GM18858 (cell line): ENCODE data around the gene TRERF1.

Experiments
- ATAC-seq: cut with Tn5 transposase; IDR thresholded peaks from one replicate; pipeline ENCODE4 v1.9.1; 2021; ENCODE audit not compliant: unreplicated experiment

Gene TRERF1

DNA sequence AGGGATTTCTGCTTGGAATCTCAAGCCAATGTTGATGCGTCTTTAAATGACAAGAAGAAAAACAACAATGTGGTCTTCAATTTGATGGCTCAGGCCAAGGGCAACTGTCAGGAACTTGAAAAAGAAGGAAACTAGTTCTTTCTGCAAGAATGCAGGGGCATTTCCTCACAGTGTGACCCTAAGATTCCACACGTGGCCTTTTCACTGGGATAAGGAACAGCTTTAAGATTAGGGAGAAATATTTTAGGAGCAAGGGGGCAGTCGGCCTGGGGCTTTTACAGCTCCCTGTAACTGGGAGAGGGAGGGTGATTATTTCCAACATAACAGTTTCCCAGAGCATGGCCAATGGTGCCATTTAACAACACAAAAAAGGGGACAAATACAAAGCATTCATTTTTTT, 194.7 kb downstream of the TRERF1 start:
- ATAC-seq, result no peak

DNA sequence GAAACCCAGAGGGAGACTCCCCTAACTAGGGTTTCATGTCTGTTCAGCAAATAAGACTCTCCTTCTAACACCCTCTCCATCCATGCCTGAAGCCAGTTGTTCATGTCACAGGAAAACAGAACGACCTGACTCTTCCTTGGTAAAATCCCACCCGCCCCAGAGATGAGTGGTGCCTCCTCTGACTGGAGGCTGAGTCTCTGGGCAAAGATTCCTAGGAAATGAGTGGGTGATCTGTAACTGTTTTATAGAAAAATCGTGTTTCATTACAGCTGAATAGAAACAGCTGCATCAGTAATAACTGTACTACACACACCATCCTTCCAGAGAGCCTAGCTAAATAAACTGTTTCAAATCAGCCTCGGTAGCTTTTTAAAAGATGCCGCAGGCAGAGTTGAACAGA, 196.7 kb downstream of the TRERF1 start:
- ATAC-seq, result no peak

DNA sequence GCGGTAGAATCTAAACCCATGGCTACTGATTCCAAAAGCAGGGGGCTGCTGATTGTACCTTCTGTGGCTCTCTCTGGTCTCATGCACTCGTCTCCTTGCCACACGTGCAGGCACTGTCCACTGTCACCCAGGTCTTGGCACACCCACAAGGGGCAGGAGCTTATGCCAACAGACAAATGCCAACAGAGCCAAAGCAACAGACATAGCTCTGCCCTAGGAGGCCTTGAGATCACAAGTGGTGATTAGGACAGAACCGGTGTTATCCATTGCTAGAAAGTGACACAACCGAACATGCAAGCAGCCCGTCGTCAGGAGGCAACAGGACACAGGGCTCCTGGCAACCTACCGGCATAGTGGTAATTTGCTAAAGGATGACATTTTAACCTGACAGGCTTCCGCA, 197.2 kb downstream of the TRERF1 start:
- ATAC-seq, result no peak

DNA sequence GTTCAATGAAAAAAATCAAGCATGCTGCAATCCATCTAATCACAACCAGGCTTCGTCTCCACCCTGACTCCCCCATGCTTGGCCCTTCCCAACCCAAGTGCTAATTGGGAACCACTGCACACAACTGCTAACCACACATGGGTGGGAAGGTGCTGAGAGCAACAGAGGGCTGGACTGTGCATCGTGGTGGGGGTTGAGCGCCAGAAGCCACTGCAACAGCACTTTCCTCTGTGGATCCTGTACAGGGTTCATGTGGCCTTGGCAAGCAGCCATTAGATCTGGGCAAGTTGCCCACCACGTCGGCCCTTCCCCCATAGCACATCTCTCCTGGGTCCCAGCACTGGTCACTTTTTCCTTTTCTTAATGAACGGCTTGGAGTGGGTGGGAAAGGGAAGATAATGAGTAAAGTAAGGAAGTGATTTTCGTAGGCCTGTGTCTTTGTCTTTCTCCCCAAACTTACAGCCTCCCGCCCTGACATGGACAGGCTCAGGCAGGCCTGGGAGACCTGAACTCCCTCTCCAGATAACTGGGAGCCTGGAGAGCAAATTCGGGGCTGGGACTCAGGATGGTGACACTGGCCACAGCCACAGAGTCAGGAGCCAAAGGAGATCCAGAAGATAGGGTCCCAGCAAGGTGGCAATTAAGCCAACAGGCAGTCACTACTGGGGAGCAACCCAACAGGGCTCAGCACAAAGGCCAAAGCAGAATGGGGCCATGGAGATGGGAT, 199.7 kb downstream of the TRERF1 start:
- no peak for ATAC-seq

DNA sequence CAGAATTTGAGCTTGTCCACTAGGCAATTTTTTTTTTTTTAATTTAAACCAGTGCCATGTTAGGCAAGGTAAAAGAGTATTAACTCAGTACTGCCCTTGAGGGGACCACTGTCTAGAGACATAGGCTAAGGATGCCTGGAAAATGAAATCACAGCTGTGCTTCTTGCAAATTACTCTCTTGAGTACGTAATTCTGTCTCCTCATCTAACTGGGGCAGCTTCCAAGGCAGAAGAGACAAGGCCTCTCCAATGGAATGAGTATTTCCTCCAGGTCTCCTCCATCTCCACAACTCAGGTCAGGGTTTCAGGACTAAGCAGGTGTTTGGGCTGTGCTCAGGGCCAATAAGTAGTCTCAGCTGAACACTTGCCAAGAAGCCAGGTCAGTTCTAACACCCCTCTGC, 200.2 kb downstream of the TRERF1 start:
- ATAC-seq, result no peak

DNA sequence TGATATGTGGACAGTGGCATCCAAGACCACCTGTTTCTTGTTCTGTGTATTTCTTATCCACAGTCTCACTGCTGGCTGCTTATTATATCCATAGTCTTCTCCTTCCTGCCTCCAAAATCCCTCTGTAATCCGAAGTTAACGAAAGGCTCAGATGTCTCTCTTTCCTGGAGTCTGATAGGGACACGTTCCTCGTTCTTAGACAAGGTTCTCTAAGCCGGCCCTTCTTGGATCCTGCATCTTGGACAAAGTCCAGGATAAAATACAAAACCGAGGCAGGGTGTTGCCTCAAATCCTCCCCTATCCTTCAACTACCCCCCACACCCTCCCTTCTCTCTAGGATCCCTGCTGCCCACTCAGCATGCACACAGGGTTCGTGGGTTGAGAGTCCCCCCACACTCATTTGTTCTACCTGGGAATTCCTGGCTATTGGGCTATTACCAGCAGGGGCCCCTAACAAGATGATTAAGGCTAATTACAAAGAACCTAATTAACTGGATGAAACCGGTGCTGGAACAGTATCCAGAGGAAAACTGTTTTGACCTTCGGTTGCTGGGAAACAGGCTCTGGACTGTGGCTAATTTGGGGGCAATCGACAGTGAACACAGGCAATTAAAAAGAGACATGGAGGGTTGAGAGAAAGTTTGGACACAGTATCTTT, 201.3 kb downstream of the TRERF1 start:
- no peak for ATAC-seq

DNA sequence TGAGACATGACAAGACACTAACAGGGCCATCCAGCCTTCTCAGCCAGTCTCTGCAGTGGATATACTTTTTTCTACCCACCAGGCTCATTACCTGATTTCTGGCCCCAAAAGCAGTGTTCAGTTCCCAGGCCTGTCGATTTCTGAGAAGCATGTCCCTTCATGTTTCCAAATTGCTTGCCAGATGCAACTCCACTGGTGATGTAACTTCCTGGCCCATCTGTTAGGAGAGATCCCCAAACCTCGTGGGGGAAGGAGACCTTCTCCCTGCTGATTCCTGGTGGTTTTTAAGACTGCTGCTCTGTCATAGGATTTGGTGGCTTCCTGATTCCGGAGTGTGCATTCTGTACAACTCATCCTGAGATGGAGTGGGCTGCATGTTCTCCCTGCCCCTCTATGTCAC, 202.4 kb downstream of the TRERF1 start:
- ATAC-seq, result no peak

DNA sequence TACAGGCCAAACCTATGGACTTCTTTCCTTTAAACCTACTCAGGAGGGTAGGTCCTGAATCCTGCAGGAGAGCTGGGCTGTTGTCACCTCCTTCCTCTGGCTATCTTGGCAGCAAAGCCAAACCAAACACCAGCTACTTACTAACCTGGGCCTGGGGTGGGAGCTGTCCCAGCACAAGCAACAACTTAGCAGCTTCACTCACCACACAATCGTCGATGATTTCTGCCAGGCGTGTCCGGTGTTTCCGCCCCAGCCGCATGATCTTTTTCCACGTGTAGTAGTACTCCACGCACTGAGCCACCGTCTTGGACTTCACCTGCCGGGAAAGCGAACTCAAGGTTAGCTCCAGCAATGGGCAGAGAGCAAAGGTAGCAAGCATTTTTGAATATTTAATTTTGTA, 208.7 kb downstream of the TRERF1 start:
- no peak for ATAC-seq

DNA sequence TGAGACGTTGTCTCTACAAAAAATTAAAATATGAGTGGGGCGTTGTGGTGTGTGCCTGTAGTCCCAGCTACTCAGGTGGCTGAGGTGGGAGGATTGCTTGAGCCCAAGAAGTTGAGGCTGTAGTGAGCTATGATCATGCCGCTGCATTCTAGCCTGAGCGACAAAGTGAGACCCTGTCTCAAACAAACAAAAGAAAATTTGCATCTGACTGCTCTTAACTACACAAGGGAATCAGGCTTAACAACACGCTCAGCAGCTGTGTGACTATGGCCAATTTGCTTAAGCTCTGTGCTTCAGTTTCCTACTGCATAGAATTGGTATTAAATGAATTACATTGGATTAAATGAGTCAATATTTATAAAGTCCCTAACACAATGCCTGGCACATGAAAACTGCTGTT, 209.8 kb downstream of the TRERF1 start:
- no peak for ATAC-seq

DNA sequence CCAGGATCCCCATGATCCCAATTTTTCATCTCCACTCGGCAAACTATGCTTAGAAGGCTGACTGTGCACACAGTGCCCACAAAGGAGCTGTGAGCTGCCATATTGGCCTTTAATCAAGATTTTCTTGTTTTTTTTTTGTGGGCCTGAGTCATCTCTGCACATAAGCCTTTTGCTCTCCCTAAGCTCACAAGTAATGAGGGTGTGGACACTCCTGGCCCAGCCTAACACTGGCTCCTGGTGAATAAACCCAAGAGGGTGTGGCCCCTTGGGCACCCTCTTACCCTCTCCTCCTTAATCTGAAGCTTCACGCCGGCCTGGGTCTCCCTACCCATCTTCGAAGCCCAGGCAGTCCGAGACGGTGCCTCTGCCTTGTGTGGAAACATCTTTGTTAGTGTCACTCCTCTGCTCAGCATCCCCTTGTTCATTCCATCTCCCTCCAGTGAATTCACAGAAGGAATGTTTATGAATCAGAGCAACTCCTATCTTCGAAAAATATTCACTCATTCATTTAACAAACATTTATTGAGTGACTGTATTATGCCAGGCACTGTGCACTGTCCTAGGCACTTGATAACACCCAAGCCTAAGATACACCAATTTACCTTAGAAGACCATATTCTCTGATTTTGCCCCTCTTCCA, 211.9 kb downstream of the TRERF1 start:
- no peak for ATAC-seq

DNA sequence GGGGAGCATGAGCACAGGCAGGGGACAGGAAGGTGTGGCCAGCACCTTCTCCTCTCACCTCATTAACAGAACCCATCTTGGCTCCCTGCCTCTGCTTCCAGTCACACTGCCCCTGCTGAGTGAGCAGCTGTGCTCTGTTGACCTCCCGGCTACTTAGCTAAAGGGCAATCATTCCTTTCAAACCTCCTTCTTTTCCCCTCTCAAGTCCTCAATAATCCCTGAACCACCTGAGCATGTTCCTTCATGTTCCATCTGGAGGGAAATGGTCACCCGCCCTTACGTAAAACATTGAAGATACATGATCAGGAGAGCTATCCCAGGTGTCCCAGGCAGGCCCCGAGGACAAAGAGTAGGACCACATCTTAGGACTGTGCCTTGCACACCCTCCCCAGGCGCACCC, 212.4 kb downstream of the TRERF1 start:
- ATAC-seq, result no peak

DNA sequence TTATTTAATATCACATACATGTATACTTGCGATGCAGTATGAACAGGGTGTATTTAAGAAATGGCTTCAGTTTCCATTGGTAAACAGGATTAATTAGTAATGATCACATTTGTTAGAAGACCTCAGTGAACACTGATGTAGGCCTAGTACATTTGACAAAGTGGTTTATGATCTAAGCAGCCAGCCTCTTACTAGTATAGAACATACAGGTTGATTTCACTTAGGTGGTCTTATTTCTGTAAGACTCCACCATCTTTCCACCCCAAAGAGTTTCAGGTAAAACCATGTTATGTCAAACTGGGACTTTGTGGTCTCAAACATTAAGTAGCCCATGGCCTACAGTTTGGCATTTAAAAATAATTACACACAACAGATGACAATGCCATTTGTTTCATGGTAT, 213.9 kb downstream of the TRERF1 start:
- no peak for ATAC-seq

DNA sequence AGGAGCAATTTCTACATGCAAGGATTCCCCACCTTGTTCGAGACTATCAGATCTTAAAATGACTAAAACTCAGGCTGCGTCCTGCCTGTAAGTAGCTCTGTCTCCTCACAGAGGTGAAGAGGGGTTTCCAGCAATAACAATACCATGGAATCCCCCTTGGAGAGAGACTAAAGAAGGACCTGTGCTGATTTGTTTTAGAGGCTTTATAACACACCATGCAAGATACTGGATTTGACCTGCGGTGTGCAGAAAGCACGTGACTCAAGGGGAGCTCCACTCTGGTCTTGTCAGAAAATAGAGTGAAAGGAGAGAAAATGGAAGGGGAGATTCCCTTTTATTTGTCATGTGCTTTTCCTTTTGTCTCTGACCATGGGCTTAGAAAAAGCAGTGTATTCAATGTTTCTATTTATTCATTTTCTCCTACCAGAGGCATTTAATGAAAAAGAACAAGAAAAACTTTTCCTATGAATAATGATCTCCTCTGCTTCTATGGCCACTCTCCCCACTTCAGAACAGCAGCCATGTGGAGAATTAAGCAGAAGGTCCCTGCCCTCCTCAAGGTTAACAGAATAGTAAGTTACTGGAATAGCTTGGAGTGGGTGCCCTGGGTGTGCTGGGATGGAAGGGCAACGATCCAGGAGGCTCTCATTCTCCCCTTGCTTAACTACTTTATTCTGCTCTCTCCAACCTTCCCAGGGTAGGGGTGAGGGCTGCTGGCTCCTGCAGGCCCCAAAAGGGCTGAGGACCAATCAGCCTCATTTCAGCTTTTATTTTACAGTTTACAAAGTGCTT, 214.8 kb downstream of the TRERF1 start:
- ATAC-seq, result peak; percentile 39

DNA sequence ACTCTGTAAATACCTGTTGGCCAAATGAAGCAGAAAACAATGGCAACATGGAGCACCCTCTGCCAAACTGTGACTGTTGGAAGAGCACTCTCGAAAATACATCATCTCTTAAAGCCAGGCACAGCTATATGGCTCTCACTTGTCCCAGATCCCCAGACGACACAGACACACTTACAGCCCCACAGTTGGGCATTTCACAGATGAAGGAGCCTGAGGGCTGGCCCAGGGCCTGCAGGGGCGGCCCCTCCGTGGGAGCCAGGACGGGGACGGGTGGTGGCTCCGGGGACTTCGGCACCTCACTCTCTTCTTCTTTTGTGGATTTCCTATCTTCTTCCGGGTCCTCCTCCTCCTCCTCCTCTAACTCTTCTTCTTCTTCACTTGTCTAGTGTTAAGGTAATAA, 215.7 kb downstream of the TRERF1 start:
- no peak for ATAC-seq

DNA sequence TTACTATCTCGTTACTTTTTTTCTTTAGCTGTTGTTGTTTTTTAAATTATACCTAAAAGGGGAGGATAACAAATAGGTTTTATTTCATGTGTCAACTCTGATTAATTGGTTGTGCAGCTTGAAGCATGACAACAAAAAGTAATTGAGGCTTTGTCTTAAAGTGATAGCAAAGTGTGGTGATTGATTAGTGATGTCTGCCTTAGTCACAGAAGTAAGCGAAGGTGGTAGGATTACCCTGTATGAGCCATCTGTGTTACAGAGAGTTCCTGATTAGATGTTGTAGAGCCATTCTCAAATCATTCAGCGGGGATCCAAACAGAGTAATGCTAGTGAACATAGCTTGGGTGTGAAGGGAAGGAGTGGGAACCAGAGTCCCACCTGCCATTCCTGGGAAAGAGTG, 219.7 kb downstream of the TRERF1 start:
- ATAC-seq, result no peak

DNA sequence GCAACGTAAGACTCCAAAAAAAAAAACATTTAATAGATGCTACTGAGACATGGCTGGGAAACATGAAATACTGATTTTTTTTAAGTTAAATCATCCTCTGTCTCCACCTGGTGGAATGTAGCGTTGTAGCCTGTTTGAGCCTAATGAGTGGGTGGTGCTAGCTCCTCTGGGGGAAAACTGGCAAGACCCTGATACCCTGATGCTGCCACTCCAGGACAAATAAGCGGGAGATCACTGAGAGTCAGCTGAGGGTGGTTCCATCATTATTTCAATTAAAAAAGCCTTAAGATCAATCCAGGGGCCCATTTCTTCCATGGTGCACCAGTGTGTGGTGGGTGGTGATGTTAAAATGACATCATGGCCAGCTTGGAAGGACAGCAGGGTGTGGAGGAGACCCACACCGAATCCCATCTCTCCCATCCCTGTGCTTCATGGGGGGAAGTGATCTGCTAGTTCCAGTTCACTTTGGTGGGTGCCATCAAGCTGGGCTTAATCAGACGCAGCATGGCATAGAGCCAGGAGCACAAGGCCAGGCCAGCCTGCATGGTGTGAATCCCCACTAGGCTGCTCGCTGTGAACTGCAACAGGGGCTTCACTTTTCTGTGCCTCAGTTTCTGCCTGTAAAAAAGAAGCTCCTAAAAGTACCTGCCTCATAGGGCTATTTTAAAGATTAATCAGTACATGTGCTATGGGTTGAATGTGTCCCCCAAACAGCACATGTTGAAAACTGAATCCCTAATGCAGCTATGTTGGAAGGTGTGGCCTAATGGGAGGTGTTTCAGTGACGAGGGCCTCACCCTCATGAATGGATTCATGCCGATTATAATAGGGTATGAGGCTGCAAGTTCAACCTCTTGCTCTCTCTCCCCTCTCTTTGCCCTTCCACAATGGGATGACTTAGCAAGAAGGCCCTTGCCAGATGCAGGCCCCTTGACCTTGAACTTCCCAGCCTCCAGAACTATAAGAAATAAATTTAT, 221.1 kb downstream of the TRERF1 start:
- no peak for ATAC-seq

DNA sequence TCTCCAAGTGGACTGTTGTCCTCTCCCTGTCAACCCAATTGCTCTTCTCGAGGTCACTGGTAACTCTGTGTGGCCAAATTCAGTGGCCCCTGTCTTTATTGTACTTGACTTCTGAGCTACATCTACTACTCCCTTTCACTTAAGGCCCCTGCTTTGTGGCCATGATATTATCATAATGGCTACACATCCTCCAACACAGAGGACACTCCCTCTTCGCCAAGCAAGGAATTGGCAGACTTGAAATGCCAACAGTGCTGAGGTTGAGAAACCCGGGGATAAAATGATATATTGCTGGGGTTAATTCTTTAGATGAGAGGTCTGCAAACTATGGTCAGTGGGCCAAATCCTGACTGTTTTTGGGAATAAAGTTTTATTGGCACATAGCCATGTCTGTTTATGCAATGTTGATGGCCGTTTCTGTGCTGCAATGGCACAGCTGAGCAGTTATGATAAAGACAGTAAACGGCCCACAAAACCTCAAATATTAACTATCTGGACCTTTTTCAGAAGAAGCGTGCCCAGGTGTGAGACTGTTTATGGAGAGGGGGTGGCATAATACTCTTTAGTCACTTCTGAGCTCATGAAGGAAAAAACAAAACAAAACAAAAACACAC, 222.1 kb downstream of the TRERF1 start:
- no peak for ATAC-seq

DNA sequence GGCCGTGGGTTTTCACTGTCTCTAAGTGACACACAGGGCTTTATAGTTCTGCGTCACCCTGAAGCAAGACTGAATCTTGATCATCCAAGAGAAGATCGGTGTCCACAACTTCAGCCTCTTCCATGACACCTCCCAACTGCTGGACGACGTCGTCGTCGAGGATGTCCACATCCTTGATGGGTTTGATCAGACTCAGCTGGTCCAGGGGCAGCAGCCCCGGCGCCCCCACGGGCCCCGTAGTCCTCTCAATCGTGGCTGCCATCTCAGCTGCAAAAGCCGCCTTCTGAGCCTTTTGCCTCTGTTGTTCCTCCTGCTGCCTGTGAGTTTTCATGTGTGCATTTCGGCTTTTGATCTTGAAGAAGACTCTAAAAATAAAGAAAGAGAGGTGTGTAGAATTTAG, 223.4 kb downstream of the TRERF1 start:
- ATAC-seq, result no peak

DNA sequence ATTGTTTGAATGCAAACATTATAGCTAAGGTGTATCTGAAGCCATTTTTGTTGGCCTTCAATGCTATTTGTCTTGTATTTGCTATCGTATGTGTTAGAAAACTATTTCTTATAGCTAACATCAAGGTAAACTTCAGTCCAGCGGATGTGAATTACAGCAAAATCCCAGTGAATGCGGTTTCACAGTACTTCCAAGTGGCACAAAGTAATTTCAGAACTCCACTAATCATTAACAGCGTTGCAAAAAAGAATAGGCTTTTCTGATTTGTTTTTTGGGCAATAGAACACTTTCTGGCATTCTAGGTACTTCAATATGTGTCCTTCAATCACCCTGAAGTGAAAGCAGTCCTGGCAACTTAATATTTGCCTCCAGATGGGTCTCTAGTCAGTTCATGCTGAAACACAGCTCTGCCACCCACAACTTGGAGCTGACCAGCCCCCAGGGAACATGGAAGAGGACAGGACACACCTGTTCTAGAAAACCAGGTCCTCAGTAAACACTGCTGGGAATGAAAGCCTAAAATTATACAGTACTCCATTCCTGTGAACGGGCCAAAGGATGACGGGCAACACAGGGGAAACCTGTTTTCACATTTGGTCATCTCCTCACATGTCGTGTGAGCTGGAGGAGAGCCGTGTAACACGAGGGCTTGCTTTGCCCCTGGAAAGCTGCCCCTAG, 224.4 kb downstream of the TRERF1 start:
- no peak for ATAC-seq
